Measurements from ENCODE around the gene BOD1L1.
A peak's percentile ranks its signal among the peaks of the same experiment; 100 is the strongest.

BOD1L1 gene

GRCh38 chr4:13640149-13640940 is 12.8 kb upstream of the BOD1L1 start (continued):
- peak; percentile 70; the same call in 1 of the 2 replicates for TF ChIP-seq ZBTB10 (tag by site-specific recombination; IDR thresholded peaks at IDR 0.05)
- TF ChIP-seq ZNF677 (tag by site-specific recombination; IDR thresholded peaks at IDR 0.05) = no peak
- no peak for TF ChIP-seq ZNF169 (tag by site-specific recombination; IDR thresholded peaks at IDR 0.05)
- TF ChIP-seq, protein P1, sequence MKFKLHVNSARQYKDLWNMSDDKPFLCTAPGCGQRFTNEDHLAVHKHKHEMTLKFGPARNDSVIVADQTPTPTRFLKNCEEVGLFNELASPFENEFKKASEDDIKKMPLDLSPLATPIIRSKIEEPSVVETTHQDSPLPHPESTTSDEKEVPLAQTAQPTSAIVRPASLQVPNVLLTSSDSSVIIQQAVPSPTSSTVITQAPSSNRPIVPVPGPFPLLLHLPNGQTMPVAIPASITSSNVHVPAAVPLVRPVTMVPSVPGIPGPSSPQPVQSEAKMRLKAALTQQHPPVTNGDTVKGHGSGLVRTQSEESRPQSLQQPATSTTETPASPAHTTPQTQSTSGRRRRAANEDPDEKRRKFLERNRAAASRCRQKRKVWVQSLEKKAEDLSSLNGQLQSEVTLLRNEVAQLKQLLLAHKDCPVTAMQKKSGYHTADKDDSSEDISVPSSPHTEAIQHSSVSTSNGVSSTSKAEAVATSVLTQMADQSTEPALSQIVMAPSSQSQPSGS (tag by site-specific recombination; IDR thresholded peaks at IDR 0.05; ENCODE audit: low read depth) = peak; percentile 83
- peak; percentile 61 for TF ChIP-seq ZFP69B (tag by site-specific recombination; IDR thresholded peaks at IDR 0.05)
- TF ChIP-seq ZNF670 (tag by site-specific recombination; IDR thresholded peaks at IDR 0.05; ENCODE audit: low read depth) = no peak
- TF ChIP-seq ZNF18 (tag by site-specific recombination; IDR thresholded peaks at IDR 0.05) = no peak
- no peak for TF ChIP-seq ZNF174 (tag by site-specific recombination; IDR thresholded peaks at IDR 0.05)
- peak; percentile 76; the same call in 1 of the 2 replicates for TF ChIP-seq ZNF391 (tag by site-specific recombination; IDR thresholded peaks at IDR 0.05; ENCODE audit: borderline replicate concordance, low read depth)
- no peak for TF ChIP-seq ZNF580 (tag by site-specific recombination; IDR thresholded peaks at IDR 0.05)
- TF ChIP-seq ZNF433 (tag by site-specific recombination; IDR thresholded peaks at IDR 0.05; ENCODE audit: low read depth) = no peak
- peak; percentile 96 for TF ChIP-seq ZNF398 (tag by site-specific recombination; IDR thresholded peaks at IDR 0.05)
- no peak for TF ChIP-seq ZNF707 (tag by site-specific recombination; IDR thresholded peaks at IDR 0.05)
- no peak for TF ChIP-seq ZNF555 (tag by site-specific recombination; conservative IDR thresholded peaks at IDR 0.05)
- TF ChIP-seq ZFP3 (tag by site-specific recombination; IDR thresholded peaks at IDR 0.05; ENCODE audit: low read depth) = no peak
- TF ChIP-seq GLIS2 (tag by site-specific recombination; IDR thresholded peaks at IDR 0.05) = peak; percentile 94
- no peak for TF ChIP-seq ZNF777 (tag by site-specific recombination; IDR thresholded peaks at IDR 0.05; ENCODE audit: borderline replicate concordance)
- no peak for TF ChIP-seq ZNF785 (tag by site-specific recombination; IDR thresholded peaks at IDR 0.05)
- 0 out of 2 replicates have a peak, but pooled peaks have one; percentile 75 for TF ChIP-seq HOXD13 (CRISPR knock-in tag; IDR thresholded peaks at IDR 0.05; ENCODE audit: borderline replicate concordance)
- no peak for TF ChIP-seq ZNF16 (tag by site-specific recombination; IDR thresholded peaks at IDR 0.05; ENCODE audit: low read depth)
- TF ChIP-seq YY2 (tag by site-specific recombination; IDR thresholded peaks at IDR 0.05) = no peak
- TF ChIP-seq, protein P2, sequence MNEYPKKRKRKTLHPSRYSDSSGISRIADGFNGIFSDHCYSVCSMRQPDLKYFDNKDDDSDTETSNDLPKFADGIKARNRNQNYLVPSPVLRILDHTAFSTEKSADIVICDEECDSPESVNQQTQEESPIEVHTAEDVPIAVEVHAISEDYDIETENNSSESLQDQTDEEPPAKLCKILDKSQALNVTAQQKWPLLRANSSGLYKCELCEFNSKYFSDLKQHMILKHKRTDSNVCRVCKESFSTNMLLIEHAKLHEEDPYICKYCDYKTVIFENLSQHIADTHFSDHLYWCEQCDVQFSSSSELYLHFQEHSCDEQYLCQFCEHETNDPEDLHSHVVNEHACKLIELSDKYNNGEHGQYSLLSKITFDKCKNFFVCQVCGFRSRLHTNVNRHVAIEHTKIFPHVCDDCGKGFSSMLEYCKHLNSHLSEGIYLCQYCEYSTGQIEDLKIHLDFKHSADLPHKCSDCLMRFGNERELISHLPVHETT (tag by site-specific recombination; IDR thresholded peaks at IDR 0.05) = peak; percentile 93
- TF ChIP-seq KLF9 (tag by site-specific recombination; IDR thresholded peaks at IDR 0.05; ENCODE audit: low read depth) = no peak
- no peak for TF ChIP-seq SALL2 (tag by site-specific recombination; IDR thresholded peaks at IDR 0.05; ENCODE audit: borderline replicate concordance)
- TF ChIP-seq ZNF311 (tag by site-specific recombination; IDR thresholded peaks at IDR 0.05; ENCODE audit: borderline replicate concordance) = no peak
- no peak for TF ChIP-seq BCL11B (tag by site-specific recombination; IDR thresholded peaks at IDR 0.05; ENCODE audit: low read depth)
- TF ChIP-seq ZNF747 (tag by site-specific recombination; IDR thresholded peaks at IDR 0.05) = no peak
- no peak for TF ChIP-seq ZNF157 (tag by site-specific recombination; IDR thresholded peaks at IDR 0.05)
- TF ChIP-seq ZNF211 (tag by site-specific recombination; IDR thresholded peaks at IDR 0.05; ENCODE audit: low read depth) = no peak
